Measurements from ENCODE around the gene TRPM2. TPM values are rescaled to one million over a fixed set of nuclear protein-coding genes. Genes with fewer than 3 reads are reported as not detected.

Gene TRPM2
- total RNA-seq, 1 donor from 2014 or later = 2.8 TPM

GRCh38 chr21:44344541-44345183 lies 8.8 kb upstream of the TRPM2 start:
- no peak for DNase-seq (ENCODE audit: low read depth)
- no peak for TF ChIP-seq CTCF (IDR thresholded peaks at IDR 0.05; ENCODE audit: insufficient read depth, low read length, poor library complexity, severe bottlenecking)
- no peak overlapping the region for H3K4me3 ChIP-seq (ENCODE audit: low read depth, low read length)
- H3K36me3 ChIP-seq (ENCODE audit: control insufficient read depth, insufficient read depth, low read length) = no peaks in the 10 kb centered on the region
- peaks cover 19% of the 10 kb centered on the region for H3K27me3 ChIP-seq (ENCODE audit: control insufficient read depth, insufficient read depth, low read length)

GRCh38 chr21:44345495-44345894 lies 7.9 kb upstream of the TRPM2 start:
- H3K27me3 ChIP-seq (ENCODE audit: control insufficient read depth, insufficient read depth, low read length) = peaks cover 23% of the 10 kb centered on the region
- TF ChIP-seq CTCF (IDR thresholded peaks at IDR 0.05; ENCODE audit: insufficient read depth, low read length, poor library complexity, severe bottlenecking) = no peak
- no peaks in the 10 kb centered on the region for H3K36me3 ChIP-seq (ENCODE audit: control insufficient read depth, insufficient read depth, low read length)
- DNase-seq (ENCODE audit: low read depth) = no peak
- no peak overlapping the region for H3K4me3 ChIP-seq (ENCODE audit: low read depth, low read length)

GRCh38 chr21:44347911-44348451 lies 5.4 kb upstream of the TRPM2 start:
- peaks cover 47% of the 10 kb centered on the region for H3K27me3 ChIP-seq (ENCODE audit: control insufficient read depth, insufficient read depth, low read length)
- DNase-seq (ENCODE audit: low read depth) = no peak
- TF ChIP-seq CTCF (IDR thresholded peaks at IDR 0.05; ENCODE audit: insufficient read depth, low read length, poor library complexity, severe bottlenecking) = no peak
- H3K36me3 ChIP-seq (ENCODE audit: control insufficient read depth, insufficient read depth, low read length) = no peaks in the 10 kb centered on the region
- H3K4me3 ChIP-seq (ENCODE audit: low read depth, low read length) = no peak overlapping the region

GRCh38 chr21:44348861-44349260 lies 4.6 kb upstream of the TRPM2 start:
- Histone ChIP-seq H3K36me3 (ENCODE audit: control insufficient read depth, insufficient read depth, low read length) (no peaks in the 10 kb centered on the region), H3K27me3 (ENCODE audit: control insufficient read depth, insufficient read depth, low read length) (peaks cover 51% of the 10 kb centered on the region), H3K4me3 (ENCODE audit: low read depth, low read length) (no peak overlapping the region)
- no peak for DNase-seq (ENCODE audit: low read depth)
- no peak for TF ChIP-seq CTCF (IDR thresholded peaks at IDR 0.05; ENCODE audit: insufficient read depth, low read length, poor library complexity, severe bottlenecking)

- no peaks in the 10 kb centered on the region for H3K36me3 ChIP-seq (ENCODE audit: control insufficient read depth, insufficient read depth, low read length)
- H3K27me3 ChIP-seq (ENCODE audit: control insufficient read depth, insufficient read depth, low read length) = peaks cover 51% of the 10 kb centered on the region
- TF ChIP-seq CTCF (IDR thresholded peaks at IDR 0.05; ENCODE audit: insufficient read depth, low read length, poor library complexity, severe bottlenecking) = no peak
- H3K4me3 ChIP-seq (ENCODE audit: low read depth, low read length) = no peak overlapping the region
- no peak for DNase-seq (ENCODE audit: low read depth)
Measured at GRCh38 chr21:44349416-44349846, 4.0 kb upstream of the TRPM2 start.

Measured in kidney epithelial cell (primary cell).